H9 (cell line): ENCODE data around the gene AGPAT1. TPM values are rescaled to one million over a fixed set of nuclear protein-coding genes. Genes with fewer than 3 reads are reported as not detected.

Source experiments
- DNase-seq: peaks from one replicate; pipeline ENCODE4 v3.0.0-alpha.2; 2017
- H2AFZ ChIP-seq: one replicate; pipeline ENCODE4 v1.6.1; 2013; ENCODE audit warnings: mild to moderate bottlenecking, low read length, control low read depth, moderate library complexity
- H2AK5ac ChIP-seq: 2 replicates; pipeline ENCODE4 v1.6.1; 2013; ENCODE audit warnings: low read length, control low read depth, mixed read lengths; ENCODE audit not compliant: insufficient read length
- H2BK120ac ChIP-seq: one replicate; pipeline ENCODE4 v1.6.1; 2013; ENCODE audit warnings: low read depth, mild to moderate bottlenecking, low read length, control low read depth, inconsistent platforms; ENCODE audit not compliant: poor library complexity, severe bottlenecking
- H2BK12ac ChIP-seq: 2 replicates; pipeline ENCODE4 v1.6.1; 2013; ENCODE audit warnings: low read length, control low read depth, mixed read lengths, low read depth; ENCODE audit not compliant: insufficient read length
- H2BK15ac ChIP-seq: 2 replicates; pipeline ENCODE4 v1.6.1; 2013; ENCODE audit warnings: low read depth, low read length, control low read depth
- H2BK20ac ChIP-seq: one replicate; pipeline ENCODE4 v1.6.1; 2013; ENCODE audit warnings: low read depth, mild to moderate bottlenecking, low read length, control low read depth, inconsistent platforms; ENCODE audit not compliant: poor library complexity, severe bottlenecking
- H2BK5ac ChIP-seq: 2 replicates; pipeline ENCODE4 v1.6.1; 2013; ENCODE audit warnings: low read length, control low read depth, mixed read lengths; ENCODE audit not compliant: insufficient read length
- H3K14ac ChIP-seq: 2 replicates; pipeline ENCODE4 v1.6.1; 2013; ENCODE audit warnings: low read length, control low read depth; ENCODE audit not compliant: insufficient read depth
- H3K18ac ChIP-seq: 2 replicates; pipeline ENCODE4 v1.6.1; 2013; ENCODE audit warnings: low read depth, mild to moderate bottlenecking, mixed read lengths, low read length, control low read depth; ENCODE audit not compliant: insufficient read length
- H3K23ac ChIP-seq: 2 replicates; pipeline ENCODE4 v1.6.1; 2013; ENCODE audit warnings: low read length, control low read depth, mixed read lengths, low read depth; ENCODE audit not compliant: insufficient read length
- H3K23me2 ChIP-seq: 2 replicates; pipeline ENCODE4 v1.6.1; 2013; ENCODE audit warnings: low read depth, mild to moderate bottlenecking, mixed read lengths, low read length, control low read depth; ENCODE audit not compliant: insufficient read length, poor library complexity, severe bottlenecking
- H3K27ac ChIP-seq: 2 replicates; pipeline ENCODE4 v1.5.1; 2013; ENCODE audit warnings: low read length, control low read depth, mixed read lengths, low read depth; ENCODE audit not compliant: insufficient read length
- H3K27me3 ChIP-seq: 2 replicates; pipeline ENCODE4 v1.6.1; 2013; ENCODE audit warnings: low read length, control low read depth, inconsistent platforms; ENCODE audit not compliant: insufficient read depth
- H3K4ac ChIP-seq: 2 replicates; pipeline ENCODE4 v1.6.1; 2013; ENCODE audit warnings: low read depth, mild to moderate bottlenecking, control low read depth, inconsistent platforms, low read length, moderate library complexity
- H3K4me1 ChIP-seq: 2 replicates; pipeline ENCODE4 v1.6.1; 2013; ENCODE audit warnings: low read length, control low read depth, inconsistent platforms; ENCODE audit not compliant: insufficient read depth
- H3K4me2 ChIP-seq: 2 replicates; pipeline ENCODE4 v1.6.1; 2013; ENCODE audit warnings: low read length, control low read depth, mixed read lengths; ENCODE audit not compliant: insufficient read length, insufficient read depth
- H3K56ac ChIP-seq: 2 replicates; pipeline ENCODE4 v1.6.1; 2013; ENCODE audit warnings: low read depth, mild to moderate bottlenecking, mixed read lengths, low read length, control low read depth; ENCODE audit not compliant: insufficient read length
- H3K79me1 ChIP-seq: 2 replicates; pipeline ENCODE4 v1.6.1; 2013; ENCODE audit warnings: low read depth, mild to moderate bottlenecking, moderate library complexity, low read length, control low read depth, inconsistent platforms; ENCODE audit not compliant: insufficient read depth, poor library complexity, severe bottlenecking
- H3K79me2 ChIP-seq: 2 replicates; pipeline ENCODE4 v1.6.1; 2013; ENCODE audit warnings: low read length, control low read depth, inconsistent platforms; ENCODE audit not compliant: insufficient read depth
- H3K9ac ChIP-seq: 2 replicates; pipeline ENCODE4 v1.6.1; 2013; ENCODE audit warnings: low read length, control low read depth, mixed read lengths; ENCODE audit not compliant: insufficient read length; ENCODE audit errors: extremely low read depth
- H3K9me3 ChIP-seq: one replicate; pipeline ENCODE4 v1.6.1; 2013; ENCODE audit warnings: low read depth, low read length, inconsistent platforms; ENCODE audit not compliant: control insufficient read depth
- H3T11ph ChIP-seq: one replicate; pipeline ENCODE4 v1.6.1; 2013; ENCODE audit warnings: mild to moderate bottlenecking, low read length, control low read depth, inconsistent platforms
- H4K20me1 ChIP-seq: one replicate; pipeline ENCODE4 v1.6.1; 2013; ENCODE audit not compliant: control insufficient read depth, insufficient read length, insufficient read depth
- H4K5ac ChIP-seq: 2 replicates; pipeline ENCODE4 v1.6.1; 2013; ENCODE audit warnings: low read depth, mild to moderate bottlenecking, mixed read lengths, low read length, control low read depth; ENCODE audit not compliant: insufficient read length
- H4K8ac ChIP-seq: replicated peaks from 2 replicates; pipeline ENCODE4 v1.6.1; 2013; ENCODE audit warnings: low read length, control low read depth, mixed read lengths, low read depth; ENCODE audit not compliant: insufficient read length
- H4K91ac ChIP-seq: 2 replicates; pipeline ENCODE4 v1.6.1; 2013; ENCODE audit warnings: low read depth, mild to moderate bottlenecking, moderate library complexity, mixed read lengths, low read length, control low read depth; ENCODE audit not compliant: insufficient read length
- H3K27ac Mint-ChIP-seq, 3 experiments: 2 replicates in 2 of 3; 3 replicates in 1 of 3; pipeline ENCODE4 v1.8.0; 2020 to 2021; ENCODE audit warnings: mixed read lengths in 3 of 3, mild to moderate bottlenecking in 1 of 3, moderate library complexity in 1 of 3
- H3K27me3 Mint-ChIP-seq: 2 replicates; pipeline ENCODE4 v1.8.0; 2021; ENCODE audit warnings: low read depth, mild to moderate bottlenecking, moderate library complexity, mixed read lengths
- H3K36me3 Mint-ChIP-seq, 3 experiments: 2 replicates in 2 of 3; 3 replicates in 1 of 3; pipeline ENCODE4 v1.8.0; 2020 to 2021; ENCODE audit warnings: low read depth in 3 of 3, mixed read lengths in 3 of 3; ENCODE audit not compliant: insufficient read depth in 1 of 3
- H3K4me1 Mint-ChIP-seq, 2 experiments: 2 replicates each; pipeline ENCODE4 v1.8.0; 2020; ENCODE audit warnings: mixed read lengths in 2 of 2
- H3K4me3 Mint-ChIP-seq, 2 experiments: 2 replicates in 1 of 2; 3 replicates in 1 of 2; pipeline ENCODE4 v1.8.0; 2020 to 2021; ENCODE audit warnings: mild to moderate bottlenecking in 2 of 2, mixed read lengths in 2 of 2, moderate library complexity in 1 of 2
- H3K9me3 Mint-ChIP-seq, 2 experiments: 2 replicates in 1 of 2; 3 replicates in 1 of 2; pipeline ENCODE4 v1.8.0; 2020; ENCODE audit warnings: mild to moderate bottlenecking in 2 of 2, mixed read lengths in 2 of 2, moderate library complexity in 1 of 2
- CTCF ChIP-seq: fragments of 200-600 bp; sonication (generic); conservative IDR thresholded peaks from 3 replicates; pipeline ENCODE4 v1.8.0; 2021; ENCODE audit warnings: antibody characterized with exemption, mild to moderate bottlenecking
- WGBS: extraction: QIAGEN DNeasy Blood & Tissue Kit; methylation state at CpG from one replicate; pipeline ENCODE4 v1.1.7; 2013; ENCODE audit warnings: missing lambda C conversion rate, low lambda C conversion rate, mixed read lengths; ENCODE audit not compliant: insufficient read length; ENCODE audit errors: extremely low coverage; 5-methylcytosine and 5-hydroxymethylcytosine counted together
- total RNA-seq: library from RNA; stranded (reverse); gene quantifications from 2 replicates; pipeline ENCODE4 v1.2.1, GENCODE V29; 2021

AGPAT1 gene
- total RNA-seq, 1 experiment from 2014 or later, result 89.5 TPM

GRCh38 chr6:32195902-32196681 is 20.2 kb upstream of the AGPAT1 start:
- H3K56ac ChIP-seq, result no peak overlapping the region
- peak overlapping the region; percentile 100 for H3K27ac Mint-ChIP-seq
- no peaks in the 10 kb centered on the region for H3K9me3 ChIP-seq
- WGBS, result no CpG with 5 or more reads among the region's 58 CpGs
- peak overlapping the region; percentile 90 for H4K91ac ChIP-seq
- H3K79me2 ChIP-seq, result no peaks in the 10 kb centered on the region
- peak overlapping the region; percentile 39 for H3T11ph ChIP-seq
- H3K4me3 Mint-ChIP-seq, result peak overlapping the region; percentile 91 to 96
- peak; percentile 94 for DNase-seq
- no peaks in the 10 kb centered on the region for H3K27me3 Mint-ChIP-seq
- H3K23ac ChIP-seq, result no peak overlapping the region
- peak overlapping the region; percentile 96 for H3K14ac ChIP-seq
- peaks cover 44% of the 10 kb centered on the region in 2 experiments for H3K4me1 Mint-ChIP-seq
- no peaks in the 10 kb centered on the region for H4K20me1 ChIP-seq
- H2BK5ac ChIP-seq, result peak overlapping the region; percentile 88
- H2AFZ ChIP-seq, result no peak overlapping the region
- H3K18ac ChIP-seq, result peak overlapping the region; percentile 97
- peak overlapping the region; percentile 81; the same call in 1 of the 2 replicates for H3K4ac ChIP-seq
- H2BK120ac ChIP-seq, result peak overlapping the region; percentile 93
- TF ChIP-seq CTCF, result no peak
- H4K5ac ChIP-seq, result peak overlapping the region; percentile 80
- H3K36me3 Mint-ChIP-seq, result no peaks in the 10 kb centered on the region
- H3K23me2 ChIP-seq, result peaks cover 9% of the 10 kb centered on the region
- H3K79me1 ChIP-seq, result no peaks in the 10 kb centered on the region
- peak overlapping the region; percentile 2 for H4K8ac ChIP-seq
- peak overlapping the region; percentile 93 for H3K27ac ChIP-seq
- no peaks in the 10 kb centered on the region for H3K27me3 ChIP-seq
- H3K9me3 Mint-ChIP-seq, result no peaks in the 10 kb centered on the region; a peak in 1 of 5 replicates
- H3K4me2 ChIP-seq, result peak overlapping the region; percentile 68
- H3K9ac ChIP-seq, result peak overlapping the region; percentile 91
- H2BK12ac ChIP-seq, result peak overlapping the region; percentile 22
- no peak overlapping the region for H2AK5ac ChIP-seq
- peaks cover 3% of the 10 kb centered on the region for H3K4me1 ChIP-seq
- H2BK20ac ChIP-seq, result no peak overlapping the region
- H2BK15ac ChIP-seq, result no peak overlapping the region
